HepG2 (cell line): ENCODE measurements around the gene GJD3. TPM values are rescaled to one million over a fixed set of nuclear protein-coding genes. Genes with fewer than 3 reads are reported as not detected.

Source experiments
- ELF1 ChIP-seq: sonication (generic); formaldehyde crosslinking; IDR thresholded peaks from 2 replicates; pipeline ENCODE4 v1.4.0; 2020; ENCODE audit warnings: missing genetic modification reagents
- FOSL2 ChIP-seq: sonication (generic); formaldehyde crosslinking; IDR thresholded peaks from 2 replicates; pipeline ENCODE4 v1.4.0; 2020; ENCODE audit warnings: missing genetic modification reagents
- HNRNPK ChIP-seq: fragments of 200-400 bp; formaldehyde crosslinking; IDR thresholded peaks from 2 replicates; pipeline ENCODE4 v1.6.1; 2018; ENCODE audit warnings: low read length, low read depth, moderate library complexity, mild to moderate bottlenecking; ENCODE audit not compliant: poor library complexity, severe bottlenecking
- MTF1 ChIP-seq: sonication (generic); formaldehyde crosslinking; IDR thresholded peaks from 2 replicates; pipeline ENCODE4 v1.5.0; 2020; ENCODE audit warnings: missing genetic modification reagents
- NR2F6 ChIP-seq, 2 experiments: IDR thresholded peaks; 2 replicates each; pipeline ENCODE4 v1.6.1; 2016; ENCODE audit warnings: antibody characterized with exemption in 1 of 2, mild to moderate bottlenecking in 1 of 2
- PRMT3 ChIP-seq: sonication (generic); formaldehyde crosslinking; IDR thresholded peaks from 2 replicates; pipeline ENCODE4 v1.8.1; 2022; ENCODE audit warnings: low read depth, mild to moderate bottlenecking, moderate library complexity, missing genetic modification reagents, borderline replicate concordance
- RCOR2 ChIP-seq: IDR thresholded peaks from 2 replicates; pipeline ENCODE4 v1.6.1; 2016; ENCODE audit warnings: missing biosample characterization, missing genetic modification reagents
- SETDB1 ChIP-seq: sonication (generic); formaldehyde crosslinking; IDR thresholded peaks from 2 replicates; pipeline ENCODE4 v1.5.1; 2020; ENCODE audit warnings: missing genetic modification reagents, mild to moderate bottlenecking, borderline replicate concordance
- THYN1 ChIP-seq: sonication (generic); formaldehyde crosslinking; IDR thresholded peaks from 2 replicates; pipeline ENCODE4 v1.8.1; 2023; ENCODE audit warnings: low read depth, mild to moderate bottlenecking, moderate library complexity, missing genetic modification reagents, borderline replicate concordance
- TOE1 ChIP-seq: sonication (generic); formaldehyde crosslinking; IDR thresholded peaks from 2 replicates; pipeline ENCODE4 v1.4.0; 2020; ENCODE audit warnings: mild to moderate bottlenecking, missing genetic modification reagents
- XRCC5 ChIP-seq: fragments of 200-400 bp; formaldehyde crosslinking; optimal IDR thresholded peaks from 2 replicates; pipeline ENCODE3; 2017; ENCODE audit warnings: mild to moderate bottlenecking, low read length
- ZBTB8A ChIP-seq: sonication (generic); formaldehyde crosslinking; IDR thresholded peaks from 2 replicates; pipeline ENCODE4 v1.4.0; 2020; ENCODE audit warnings: mild to moderate bottlenecking, low read depth, missing genetic modification reagents, borderline replicate concordance
- ZNF546 ChIP-seq: sonication (generic); formaldehyde crosslinking; conservative IDR thresholded peaks from 2 replicates; pipeline ENCODE4 v1.8.1; 2023; ENCODE audit warnings: mild to moderate bottlenecking, missing genetic modification reagents
- ZNF598 ChIP-seq: sonication (generic); formaldehyde crosslinking; IDR thresholded peaks from 2 replicates; pipeline ENCODE4 v1.5.1; 2020; ENCODE audit warnings: mild to moderate bottlenecking, missing genetic modification reagents, borderline replicate concordance
- ZNF747 ChIP-seq: sonication (generic); formaldehyde crosslinking; IDR thresholded peaks from 2 replicates; pipeline ENCODE4 v1.8.1; 2023; ENCODE audit warnings: missing genetic modification reagents, mild to moderate bottlenecking, borderline replicate concordance
- polyA plus RNA-seq, 8 experiments: library from polyadenylated mRNA; depleted of rRNA in 3 of 8; stranded (reverse) in 7 of 8; unstranded in 1 of 8; fragments of >200 nt; fragmentation: Illumina TruSeq in 4 of 8; extraction: Trizol in 4 of 8; gene quantifications; 2 replicates each; pipeline versions ENCODE4 v1.2.1 to v1.2.3, GENCODE V29; 2011 to 2016; ENCODE audit warnings: low read depth in 4 of 8, missing spikeins in 1 of 8, mixed read lengths in 1 of 8; ENCODE audit not compliant: insufficient read depth in 1 of 8
- total RNA-seq, 5 experiments: library from RNA; depleted of rRNA; stranded (reverse); fragments of >200 nt; fragmentation: Illumina TruSeq; extraction: Trizol; gene quantifications; 2 replicates each; pipeline ENCODE4 v1.2.3, GENCODE V29; 2016; ENCODE audit warnings: low read depth in 1 of 5
- TF ChIP-seq, protein P1 (sequence below): sonication (generic); formaldehyde crosslinking; IDR thresholded peaks from 2 replicates; pipeline ENCODE4 v1.5.1; 2020; ENCODE audit warnings: missing genetic modification reagents, mild to moderate bottlenecking, borderline replicate concordance
- TF ChIP-seq, protein P2 (sequence below): IDR thresholded peaks from 2 replicates; pipeline ENCODE4 v1.6.1; 2016; ENCODE audit warnings: missing genetic modification reagents, missing compliant biosample characterization
- TF ChIP-seq, protein P3 (sequence below): sonication (generic); formaldehyde crosslinking; IDR thresholded peaks from 2 replicates; pipeline ENCODE4 v1.8.0; 2022; ENCODE audit warnings: mild to moderate bottlenecking, missing genetic modification reagents, moderate library complexity
- TF ChIP-seq, protein P4 (sequence below): sonication (generic); formaldehyde crosslinking; IDR thresholded peaks from 2 replicates; pipeline ENCODE4 v1.8.0; 2022; ENCODE audit warnings: low read depth, missing genetic modification reagents
- TF ChIP-seq, protein P5 (sequence below): sonication (generic); formaldehyde crosslinking; IDR thresholded peaks from 2 replicates; pipeline ENCODE4 v1.8.1; 2022; ENCODE audit warnings: low read depth, mild to moderate bottlenecking, missing genetic modification reagents
- TF ChIP-seq, protein P6 (sequence below): sonication (generic); formaldehyde crosslinking; IDR thresholded peaks from 2 replicates; pipeline ENCODE4 v1.4.0; 2020; ENCODE audit warnings: missing genetic modification reagents

The GJD3 gene
- total and polyA plus RNA-seq, 2 of the 13 experiments (the other 11 are each of a cell fraction or from before 2014, with no cell fraction given), result not detected

DNA sequence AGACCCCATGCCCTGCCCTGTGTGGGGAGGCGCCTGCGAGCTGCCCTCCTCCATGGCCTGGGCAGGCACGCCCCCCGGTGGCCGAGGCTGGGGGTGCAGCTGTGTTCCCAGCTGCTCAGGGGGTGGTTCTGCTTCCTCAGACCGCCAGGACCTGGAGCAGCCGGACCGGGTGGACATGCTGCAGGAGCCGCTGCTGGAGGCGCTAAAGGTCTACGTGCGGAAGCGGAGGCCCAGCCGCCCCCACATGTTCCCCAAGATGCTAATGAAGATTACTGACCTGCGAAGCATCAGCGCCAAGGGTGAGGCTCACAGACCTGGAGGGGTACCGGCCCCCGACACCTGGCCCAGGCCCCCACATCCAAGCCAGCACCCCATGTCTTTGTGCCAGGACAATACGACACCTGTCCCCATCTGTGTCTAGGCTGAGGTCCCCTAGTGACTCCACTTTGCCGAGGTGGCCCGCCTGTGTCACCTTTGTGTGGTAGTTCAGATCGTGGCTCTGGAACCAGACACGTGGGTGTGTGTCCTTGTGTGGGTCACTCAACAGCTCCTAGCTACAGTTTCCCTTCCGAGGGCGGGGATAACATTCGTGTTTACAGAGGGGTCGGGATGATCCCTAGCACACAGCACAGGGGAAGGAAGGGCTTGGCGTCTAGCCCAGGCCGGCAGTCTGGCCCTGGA, 9.3 kb downstream of the GJD3 start (continued):
- TF ChIP-seq ELF1 (peak; percentile 41; the same call in 1 of the 2 replicates), ZNF546 (CRISPR knock-in tag) (no peak), HNRNPK (no peak), ZNF598 (CRISPR knock-in tag) (peak; percentile 47; the same call in 1 of the 2 replicates), PRMT3 (CRISPR knock-in tag) (no peak), RCOR2 (CRISPR knock-in tag) (no peak), TOE1 (no peak), ZBTB8A (no peak), SETDB1 (CRISPR knock-in tag) (no peak), ZNF747 (CRISPR knock-in tag) (no peak), XRCC5 (peak; percentile 91), FOSL2 (0 out of 2 replicates have a peak, but pooled peaks have one; percentile 21), NR2F6 (IDR thresholded peaks at IDR 0.05) (no peak), NR2F6 (CRISPR knock-in tag; IDR thresholded peaks at IDR 0.05) (peak; percentile 23; the same call in 1 of the 2 replicates), MTF1 (no peak), THYN1 (CRISPR knock-in tag) (no peak)
- TF ChIP-seq, protein P1, sequence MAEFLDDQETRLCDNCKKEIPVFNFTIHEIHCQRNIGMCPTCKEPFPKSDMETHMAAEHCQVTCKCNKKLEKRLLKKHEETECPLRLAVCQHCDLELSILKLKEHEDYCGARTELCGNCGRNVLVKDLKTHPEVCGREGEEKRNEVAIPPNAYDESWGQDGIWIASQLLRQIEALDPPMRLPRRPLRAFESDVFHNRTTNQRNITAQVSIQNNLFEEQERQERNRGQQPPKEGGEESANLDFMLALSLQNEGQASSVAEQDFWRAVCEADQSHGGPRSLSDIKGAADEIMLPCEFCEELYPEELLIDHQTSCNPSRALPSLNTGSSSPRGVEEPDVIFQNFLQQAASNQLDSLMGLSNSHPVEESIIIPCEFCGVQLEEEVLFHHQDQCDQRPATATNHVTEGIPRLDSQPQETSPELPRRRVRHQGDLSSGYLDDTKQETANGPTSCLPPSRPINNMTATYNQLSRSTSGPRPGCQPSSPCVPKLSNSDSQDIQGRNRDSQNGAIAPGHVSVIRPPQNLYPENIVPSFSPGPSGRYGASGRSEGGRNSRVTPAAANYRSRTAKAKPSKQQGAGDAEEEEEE (CRISPR knock-in tag), result no peak
- TF ChIP-seq, protein P2, sequence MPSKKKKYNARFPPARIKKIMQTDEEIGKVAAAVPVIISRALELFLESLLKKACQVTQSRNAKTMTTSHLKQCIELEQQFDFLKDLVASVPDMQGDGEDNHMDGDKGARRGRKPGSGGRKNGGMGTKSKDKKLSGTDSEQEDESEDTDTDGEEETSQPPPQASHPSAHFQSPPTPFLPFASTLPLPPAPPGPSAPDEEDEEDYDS (CRISPR knock-in tag), result no peak
- TF ChIP-seq, protein P3, sequence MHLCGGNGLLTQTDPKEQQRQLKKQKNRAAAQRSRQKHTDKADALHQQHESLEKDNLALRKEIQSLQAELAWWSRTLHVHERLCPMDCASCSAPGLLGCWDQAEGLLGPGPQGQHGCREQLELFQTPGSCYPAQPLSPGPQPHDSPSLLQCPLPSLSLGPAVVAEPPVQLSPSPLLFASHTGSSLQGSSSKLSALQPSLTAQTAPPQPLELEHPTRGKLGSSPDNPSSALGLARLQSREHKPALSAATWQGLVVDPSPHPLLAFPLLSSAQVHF (CRISPR knock-in tag), result no peak
- TF ChIP-seq, protein P4, sequence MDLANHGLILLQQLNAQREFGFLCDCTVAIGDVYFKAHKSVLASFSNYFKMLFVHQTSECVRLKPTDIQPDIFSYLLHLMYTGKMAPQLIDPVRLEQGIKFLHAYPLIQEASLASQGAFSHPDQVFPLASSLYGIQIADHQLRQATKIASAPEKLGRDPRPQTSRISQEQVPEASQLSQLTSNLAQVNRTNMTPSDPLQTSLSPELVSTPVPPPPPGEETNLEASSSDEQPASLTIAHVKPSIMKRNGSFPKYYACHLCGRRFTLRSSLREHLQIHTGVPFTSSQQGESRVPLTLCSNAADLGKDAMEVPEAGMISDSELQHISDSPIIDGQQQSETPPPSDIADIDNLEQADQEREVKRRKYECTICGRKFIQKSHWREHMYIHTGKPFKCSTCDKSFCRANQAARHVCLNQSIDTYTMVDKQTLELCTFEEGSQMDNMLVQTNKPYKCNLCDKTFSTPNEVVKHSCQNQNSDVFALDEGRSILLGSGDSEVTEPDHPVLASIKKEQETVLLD (CRISPR knock-in tag), result no peak
- TF ChIP-seq, protein P5, sequence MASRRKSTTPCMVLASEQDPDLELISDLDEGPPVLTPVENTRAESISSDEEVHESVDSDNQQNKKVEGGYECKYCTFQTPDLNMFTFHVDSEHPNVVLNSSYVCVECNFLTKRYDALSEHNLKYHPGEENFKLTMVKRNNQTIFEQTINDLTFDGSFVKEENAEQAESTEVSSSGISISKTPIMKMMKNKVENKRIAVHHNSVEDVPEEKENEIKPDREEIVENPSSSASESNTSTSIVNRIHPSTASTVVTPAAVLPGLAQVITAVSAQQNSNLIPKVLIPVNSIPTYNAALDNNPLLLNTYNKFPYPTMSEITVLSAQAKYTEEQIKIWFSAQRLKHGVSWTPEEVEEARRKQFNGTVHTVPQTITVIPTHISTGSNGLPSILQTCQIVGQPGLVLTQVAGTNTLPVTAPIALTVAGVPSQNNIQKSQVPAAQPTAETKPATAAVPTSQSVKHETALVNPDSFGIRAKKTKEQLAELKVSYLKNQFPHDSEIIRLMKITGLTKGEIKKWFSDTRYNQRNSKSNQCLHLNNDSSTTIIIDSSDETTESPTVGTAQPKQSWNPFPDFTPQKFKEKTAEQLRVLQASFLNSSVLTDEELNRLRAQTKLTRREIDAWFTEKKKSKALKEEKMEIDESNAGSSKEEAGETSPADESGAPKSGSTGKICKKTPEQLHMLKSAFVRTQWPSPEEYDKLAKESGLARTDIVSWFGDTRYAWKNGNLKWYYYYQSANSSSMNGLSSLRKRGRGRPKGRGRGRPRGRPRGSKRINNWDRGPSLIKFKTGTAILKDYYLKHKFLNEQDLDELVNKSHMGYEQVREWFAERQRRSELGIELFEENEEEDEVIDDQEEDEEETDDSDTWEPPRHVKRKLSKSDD (CRISPR knock-in tag), result no peak; the same call in 1 of the 2 replicates
- TF ChIP-seq, protein P6, sequence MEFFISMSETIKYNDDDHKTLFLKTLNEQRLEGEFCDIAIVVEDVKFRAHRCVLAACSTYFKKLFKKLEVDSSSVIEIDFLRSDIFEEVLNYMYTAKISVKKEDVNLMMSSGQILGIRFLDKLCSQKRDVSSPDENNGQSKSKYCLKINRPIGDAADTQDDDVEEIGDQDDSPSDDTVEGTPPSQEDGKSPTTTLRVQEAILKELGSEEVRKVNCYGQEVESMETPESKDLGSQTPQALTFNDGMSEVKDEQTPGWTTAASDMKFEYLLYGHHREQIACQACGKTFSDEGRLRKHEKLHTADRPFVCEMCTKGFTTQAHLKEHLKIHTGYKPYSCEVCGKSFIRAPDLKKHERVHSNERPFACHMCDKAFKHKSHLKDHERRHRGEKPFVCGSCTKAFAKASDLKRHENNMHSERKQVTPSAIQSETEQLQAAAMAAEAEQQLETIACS (CRISPR knock-in tag), result no peak
